ENCODE data around the gene ISOC2. TPM values are rescaled to one million over a fixed set of nuclear protein-coding genes. Genes with fewer than 3 reads are reported as not detected.
"Not testable (repeated sequence)": the region's sequence is repeated elsewhere in the genome, so short reads cannot be mapped to it uniquely, and the experiment has no call there.

Gene ISOC2
- total and polyA plus RNA-seq, 2 experiments from 2014 or later: 72.2 to 79.3 TPM

GRCh38 chr19:55410168-55410567, 51.3 kb downstream of the ISOC2 start:
- H3K4me1 ChIP-seq (ENCODE audit: insufficient read depth): peaks cover 10% of the 10 kb centered on the region
- no peak for DNase-seq (ENCODE audit: low spot score)
- TF ChIP-seq CTCF (IDR thresholded peaks at IDR 0.05; ENCODE audit: poor library complexity): no peak
- peaks cover 22% of the 10 kb centered on the region for H3K79me2 ChIP-seq
- H3K36me3 ChIP-seq (replicated peaks; ENCODE audit: insufficient read depth, low read depth): no peaks in the 10 kb centered on the region
- H3K9me2 ChIP-seq (replicated peaks; ENCODE audit: insufficient read depth): no peaks in the 10 kb centered on the region
- 84% methylated on average over 2 of the region's 2 CpGs for WGBS (ENCODE audit: low lambda C conversion rate, missing lambda C conversion rate)
- no peak overlapping the region for H3K27ac ChIP-seq
- H3K27me3 ChIP-seq: no peaks in the 10 kb centered on the region
- H3K9me3 ChIP-seq (ENCODE audit: low read depth): no peaks in the 10 kb centered on the region
- H3K4me2 ChIP-seq: no peak overlapping the region
- no peak overlapping the region for H3K4me3 ChIP-seq
- peaks cover 5% of the 10 kb centered on the region for H4K20me1 ChIP-seq (ENCODE audit: insufficient read depth, poor library complexity, severe bottlenecking)
- H2AFZ ChIP-seq: no peak overlapping the region

- not testable (repeated sequence) for H3K27ac ChIP-seq; H4K20me1 ChIP-seq (ENCODE audit: insufficient read depth, poor library complexity, severe bottlenecking); H3K4me3 ChIP-seq; H3K36me3 ChIP-seq (replicated peaks; ENCODE audit: insufficient read depth, low read depth); H3K27me3 ChIP-seq; H2AFZ ChIP-seq; H3K9me2 ChIP-seq (replicated peaks; ENCODE audit: insufficient read depth); DNase-seq (ENCODE audit: low spot score); H3K4me1 ChIP-seq (ENCODE audit: insufficient read depth); H3K9me3 ChIP-seq (ENCODE audit: low read depth); H3K4me2 ChIP-seq
- peaks cover 28% of the 10 kb centered on the region for H3K79me2 ChIP-seq
- 96% methylated on average over 8 of the region's 8 CpGs for WGBS (ENCODE audit: low lambda C conversion rate, missing lambda C conversion rate)
Observed at GRCh38 chr19:55409179-55409578, 52.3 kb downstream of the ISOC2 start.

- Histone ChIP-seq H2AFZ (peak overlapping the region; percentile 78), H3K36me3 (replicated peaks; ENCODE audit: insufficient read depth, low read depth) (no peaks in the 10 kb centered on the region), H3K27ac (peak overlapping the region; percentile 95), H3K9me3 (ENCODE audit: low read depth) (no peaks in the 10 kb centered on the region), H4K20me1 (ENCODE audit: insufficient read depth, poor library complexity, severe bottlenecking) (peaks cover 5% of the 10 kb centered on the region), H3K4me2 (peak overlapping the region; percentile 73), H3K4me3 (peak overlapping the region; percentile 2), H3K27me3 (no peaks in the 10 kb centered on the region), H3K79me2 (peaks cover 32% of the 10 kb centered on the region), H3K4me1 (ENCODE audit: insufficient read depth) (peaks cover 10% of the 10 kb centered on the region), H3K9me2 (replicated peaks; ENCODE audit: insufficient read depth) (no peaks in the 10 kb centered on the region)
- no peak for DNase-seq (ENCODE audit: low spot score)
- TF ChIP-seq CTCF (IDR thresholded peaks at IDR 0.05; ENCODE audit: poor library complexity): no peak
- WGBS (ENCODE audit: low lambda C conversion rate, missing lambda C conversion rate): 70% methylated on average over 9 of the region's 9 CpGs
Observed at GRCh38 chr19:55408533-55408872, 52.9 kb downstream of the ISOC2 start.

- Histone ChIP-seq H3K36me3 (replicated peaks; ENCODE audit: insufficient read depth, low read depth) (no peaks in the 10 kb centered on the region), H3K27ac (peak overlapping the region; percentile 95), H4K20me1 (ENCODE audit: insufficient read depth, poor library complexity, severe bottlenecking) (peaks cover 5% of the 10 kb centered on the region), H3K4me3 (peak overlapping the region; percentile 2), H3K9me2 (replicated peaks; ENCODE audit: insufficient read depth) (no peaks in the 10 kb centered on the region), H2AFZ (peak overlapping the region; percentile 78), H3K27me3 (no peaks in the 10 kb centered on the region), H3K9me3 (ENCODE audit: low read depth) (no peaks in the 10 kb centered on the region), H3K4me1 (ENCODE audit: insufficient read depth) (peaks cover 10% of the 10 kb centered on the region), H3K4me2 (peak overlapping the region; percentile 87), H3K79me2 (peaks cover 36% of the 10 kb centered on the region)
- peak; percentile 99 for DNase-seq (ENCODE audit: low spot score)
- no peak for TF ChIP-seq EZH2 (IDR thresholded peaks at IDR 0.05; ENCODE audit: borderline replicate concordance)
- TF ChIP-seq CTCF (IDR thresholded peaks at IDR 0.05; ENCODE audit: poor library complexity): no peak
- TF ChIP-seq EZH2phosphoT487 (IDR thresholded peaks at IDR 0.05; ENCODE audit: low read depth, severe bottlenecking, unreplicated experiment): no peak
- under 1% methylated on average over 36 of the region's 72 CpGs for WGBS (ENCODE audit: low lambda C conversion rate, missing lambda C conversion rate)
Observed at GRCh38 chr19:55407800-55408532, 53.5 kb downstream of the ISOC2 start.

- peak within 1 kb of the TSS; percentile 78 for H2AFZ ChIP-seq
Observed at GRCh38 chr19:55407550-55407799, 54.0 kb downstream of the ISOC2 start, which contains the start of gene UBE2S. TSS of gene UBE2S (minus strand) at chr19:55407788. CDS start at chr19:55407589, 199 bp downstream.

More at GRCh38 chr19:55407550-55407799, 54.0 kb downstream of the ISOC2 start, which contains the start of gene UBE2S:
- DNase-seq (ENCODE audit: low spot score); H3K9me3 ChIP-seq (ENCODE audit: low read depth); H3K27me3 ChIP-seq; H3K4me1 ChIP-seq (ENCODE audit: insufficient read depth); H3K9me2 ChIP-seq (replicated peaks; ENCODE audit: insufficient read depth); H4K20me1 ChIP-seq (ENCODE audit: insufficient read depth, poor library complexity, severe bottlenecking); H3K36me3 ChIP-seq (replicated peaks; ENCODE audit: insufficient read depth, low read depth): not testable (repeated sequence)
- peak within 1 kb of the TSS; percentile 87 for H3K4me2 ChIP-seq
- 0% methylated on average over 11 of the region's 36 CpGs for WGBS (ENCODE audit: low lambda C conversion rate, missing lambda C conversion rate)
- H3K4me3 ChIP-seq: peak within 1 kb of the TSS; percentile 76
- H3K79me2 ChIP-seq: peaks cover 37% of the 10 kb centered on the region
- H3K27ac ChIP-seq: peak within 1 kb of the TSS; percentile 95

All from hepatocyte (in vitro differentiated cells).